HFF-Myc (cell line): ENCODE measurements around the gene TAOK1.
"Not testable (repeated sequence)": the region's sequence is repeated elsewhere in the genome, so short reads cannot be mapped to it uniquely, and the experiment has no call there.

ENCODE experiments used
- DNase-seq: peaks from one replicate; pipeline ENCODE4 v3.0.0-alpha.2; 2011; ENCODE audit warnings: low read depth; ENCODE audit errors: extremely low read depth
- H3K4me3 ChIP-seq: replicated peaks from 2 replicates; pipeline ENCODE4 v1.5.1; 2011; ENCODE audit warnings: low read depth, mild to moderate bottlenecking, control low read depth, low read length
- CTCF ChIP-seq: IDR thresholded peaks from 2 replicates; pipeline ENCODE4 v1.5.1; 2012; ENCODE audit warnings: mild to moderate bottlenecking, low read depth, low read length, control low read depth; ENCODE audit errors: missing control alignments

TAOK1 gene

GRCh38 chr17:29389982-29390850 lies at the start of gene TAOK1:
Gene TAOK1 (plus strand): TSS chr17:29390363. CDS start chr17:29451549, 61,186 bp downstream.
- TF ChIP-seq CTCF: no peak
- peak within 1 kb of the TSS; percentile 87 for H3K4me3 ChIP-seq
- DNase-seq: peak; percentile 86

- H3K4me3 ChIP-seq: no peak overlapping the region
- no peak for TF ChIP-seq CTCF
- no peak for DNase-seq
These were observed 48.4 kb upstream of the TAOK1 start for GRCh38 chr17:29341726-29342125.

- TF ChIP-seq CTCF: no peak
- DNase-seq: no peak
- no peak overlapping the region for H3K4me3 ChIP-seq
These were observed 47.9 kb upstream of the TAOK1 start for GRCh38 chr17:29342158-29342765.

GRCh38 chr17:29344201-29344856 lies 45.8 kb upstream of the TAOK1 start:
- no peak for TF ChIP-seq CTCF
- no peak overlapping the region for H3K4me3 ChIP-seq
- no peak for DNase-seq

GRCh38 chr17:29345066-29345465 lies 45.1 kb upstream of the TAOK1 start:
- no peak for TF ChIP-seq CTCF
- no peak for DNase-seq

GRCh38 chr17:29345470-29345869 lies 44.7 kb upstream of the TAOK1 start:
- DNase-seq, H3K4me3 ChIP-seq: not testable (repeated sequence)

More at GRCh38 chr17:29345066-29345465, 45.1 kb upstream of the TAOK1 start:
- H3K4me3 ChIP-seq: no peak overlapping the region

GRCh38 chr17:29346462-29346861 lies 43.7 kb upstream of the TAOK1 start:
- no peak for TF ChIP-seq CTCF
- no peak for DNase-seq
- no peak overlapping the region for H3K4me3 ChIP-seq
